GM12878 (cell line): ENCODE results near the gene INSL3. TPM values are rescaled to one million over a fixed set of nuclear protein-coding genes. Genes with fewer than 3 reads are reported as not detected.

Source experiments
- ATAC-seq: fragments of 200-7000 bp; cut with Tn5 transposase; 3 replicates; pipeline ENCODE4 v1.9.1; 2020; ENCODE audit warnings: mild to moderate bottlenecking, moderate library complexity
- BruUV-seq: library from RNA; stranded (reverse); fragments of 400-500 nt; replicated peaks from 2 replicates; lab custom pipeline; 2021; lab: Mats Ljungman, UMichigan
- CTCF ChIA-PET: fragments of 300-600 bp; sonication (Branson Sonifier 250); formaldehyde crosslinking; extraction: SDS; loops from one replicate; lab custom pipeline; 2021; ENCODE audit warnings: inconsistent platforms; lab: Yijun Ruan, JAX
- POLR2A ChIA-PET: fragments of 350-600 bp; formaldehyde crosslinking; extraction: SDS; loops from one replicate; lab custom pipeline; 2021; ENCODE audit warnings: inconsistent platforms; lab: Charles Lee
- RAD21 ChIA-PET: fragments of 300-600 bp; sonication (Branson Sonifier 250); formaldehyde crosslinking; loops from one replicate; lab custom pipeline; 2023; ENCODE audit warnings: antibody characterized with exemption; ENCODE audit not compliant: unreplicated experiment; lab: Charles Lee
- SMC1A ChIA-PET: fragments of 300-600 bp; sonication (Branson Sonifier 250); formaldehyde crosslinking; loops from one replicate; lab custom pipeline; 2023; ENCODE audit not compliant: unreplicated experiment, uncharacterized antibody; lab: Charles Lee
- DNase-seq: peaks from one replicate; pipeline ENCODE4 v3.0.0-alpha.2; 2011; ENCODE audit warnings: low read depth, low spot score
- FAIRE-seq: peaks from 3 replicates; lab custom pipeline; 2011; peaks lifted over from hg19 to GRCh38; lab: Jason Lieb, UNC
- H2AFZ ChIP-seq: 2 replicates; pipeline ENCODE4 v1.6.0; 2011; ENCODE audit warnings: low read depth, low read length, control low read depth; ENCODE audit not compliant: control insufficient read depth
- H3K27ac ChIP-seq: 2 replicates; pipeline ENCODE4 v1.5.1; 2011; ENCODE audit warnings: control low read depth; ENCODE audit not compliant: control insufficient read depth, insufficient read depth
- H3K27me3 ChIP-seq, 2 experiments: replicated peaks in 1 of 2; 2 replicates each; pipeline versions ENCODE4 v1.6.0 to v1.6.1; 2011; ENCODE audit warnings: low read length in 1 of 2; ENCODE audit not compliant: control insufficient read depth in 2 of 2, insufficient read depth in 2 of 2
- H3K36me3 ChIP-seq, 2 experiments: 2 replicates each; pipeline ENCODE4 v1.5.1; 2011; ENCODE audit warnings: low read length in 1 of 2; ENCODE audit not compliant: control insufficient read depth in 2 of 2, insufficient read depth in 2 of 2
- H3K4me1 ChIP-seq: 2 replicates; pipeline ENCODE4 v1.6.1; 2011; ENCODE audit warnings: mild to moderate bottlenecking, low read length, moderate library complexity, mixed read lengths; ENCODE audit not compliant: control insufficient read depth, insufficient read depth
- H3K4me2 ChIP-seq: 2 replicates; pipeline ENCODE4 v1.6.0; 2011; ENCODE audit warnings: control low read depth; ENCODE audit not compliant: control insufficient read depth, insufficient read depth
- H3K4me3 ChIP-seq: fragments of 200-600 bp; sonication (generic); 2 replicates; pipeline ENCODE4 v1.5.1; 2016
- H3K79me2 ChIP-seq: 2 replicates; pipeline ENCODE4 v1.6.0; 2011; ENCODE audit warnings: low read length; ENCODE audit not compliant: control insufficient read depth, insufficient read depth
- H3K9ac ChIP-seq: 2 replicates; pipeline ENCODE4 v1.8.0; 2011; ENCODE audit warnings: low read length, control low read depth, mixed read lengths; ENCODE audit not compliant: control insufficient read depth, insufficient read depth
- H3K9me3 ChIP-seq: replicated peaks from 3 replicates; pipeline ENCODE4 v1.5.1; 2011; ENCODE audit warnings: mild to moderate bottlenecking, low read length; ENCODE audit not compliant: control insufficient read depth, insufficient read depth
- H4K20me1 ChIP-seq: 2 replicates; pipeline ENCODE4 v1.6.0; 2011; ENCODE audit not compliant: control insufficient read depth, insufficient read depth
- CREM ChIP-seq: IDR thresholded peaks from 2 replicates; pipeline ENCODE4 v1.6.1; 2014; ENCODE audit warnings: antibody characterized with exemption, low read depth
- GATAD2B ChIP-seq: fragments of 450-650 bp; conservative IDR thresholded peaks from 2 replicates; pipeline ENCODE4 v1.6.1; 2017; ENCODE audit warnings: low read depth, mild to moderate bottlenecking, moderate library complexity
- MYC ChIP-seq: IDR thresholded peaks from 2 replicates; pipeline ENCODE4 v1.6.1; 2011; ENCODE audit warnings: mild to moderate bottlenecking, low read length, moderate library complexity, inconsistent platforms; ENCODE audit not compliant: insufficient read depth, insufficient replicate concordance, insufficient read length, severe bottlenecking
- SRF ChIP-seq, 2 experiments: IDR thresholded peaks; 2 replicates each; pipeline ENCODE4 v1.6.1; 2011; ENCODE audit warnings: low read depth in 2 of 2, low read length in 2 of 2, mild to moderate bottlenecking in 1 of 2, moderate library complexity in 1 of 2
- ZZZ3 ChIP-seq: IDR thresholded peaks from 2 replicates; pipeline ENCODE4 v1.6.1; 2011; ENCODE audit warnings: low read depth; ENCODE audit not compliant: control insufficient read depth, insufficient read length
- WGBS: methylation state at CpG from one replicate; pipeline ENCODE4 v1.1.6; 2016; ENCODE audit warnings: low lambda C conversion rate; ENCODE audit not compliant: insufficient replicate concordance, insufficient coverage; ENCODE audit errors: missing lambda C conversion rate; 5-methylcytosine and 5-hydroxymethylcytosine counted together
- in situ Hi-C: fragments of 300-500 bp; cut with MboI; formaldehyde crosslinking; loops from 9 replicates; pipeline ENCODE4 v1.14.3; 2018; ENCODE audit warnings: mixed read lengths
- intact Hi-C: fragments of 100-400 bp; cut with micrococcal nuclease; formaldehyde crosslinking; loops from one replicate; pipeline ENCODE4 v1.14.2; 2022; ENCODE audit not compliant: unreplicated experiment
- polyA plus RNA-seq, 11 experiments: library from polyadenylated mRNA; depleted of rRNA in 4 of 11; unstranded in 6 of 11; stranded (reverse) in 5 of 11; fragments of >200 nt; fragmentation: Nextera tagmentation in 4 of 11; fragmentation: Illumina TruSeq in 1 of 11; extraction: Ambion mirVana in 4 of 11; extraction: Trizol in 1 of 11; gene quantifications; 1 replicate in 1 of 11; 2 replicates in 10 of 11; pipeline versions ENCODE4 v1.2.1 to v1.2.3, GENCODE V29; 2011 to 2016; ENCODE audit warnings: inconsistent platforms in 2 of 11, missing spikeins in 2 of 11, low read depth in 1 of 11
- total RNA-seq, 4 experiments: library from RNA; depleted of rRNA in 3 of 4; stranded (reverse); fragments of >200 nt in 3 of 4; fragmentation: Illumina TruSeq in 1 of 4; extraction: Trizol in 1 of 4; gene quantifications; 2 replicates each; pipeline versions ENCODE4 v1.2.1 to v1.2.3, GENCODE V29; 2013 to 2021
- TF ChIP-seq, protein P1 (sequence below): fragments of 450-650 bp; IDR thresholded peaks from 2 replicates; pipeline ENCODE4 v1.6.1; 2017; ENCODE audit warnings: low read depth, mild to moderate bottlenecking, moderate library complexity
- TF ChIP-seq, protein P2 (sequence below): fragments of 450-650 bp; IDR thresholded peaks from 2 replicates; pipeline ENCODE4 v1.6.1; 2014; ENCODE audit warnings: mild to moderate bottlenecking
- TF ChIP-seq, protein P3 (sequence below): IDR thresholded peaks from 2 replicates; pipeline ENCODE4 v1.6.1; 2012; ENCODE audit warnings: low read length, inconsistent platforms

INSL3 gene
- total and polyA plus RNA-seq, 10 of the 15 experiments (the other 5 are each of a cell fraction or from before 2014, with no cell fraction given): 0.27 to 1.9 (median 0.70) TPM

DNA sequence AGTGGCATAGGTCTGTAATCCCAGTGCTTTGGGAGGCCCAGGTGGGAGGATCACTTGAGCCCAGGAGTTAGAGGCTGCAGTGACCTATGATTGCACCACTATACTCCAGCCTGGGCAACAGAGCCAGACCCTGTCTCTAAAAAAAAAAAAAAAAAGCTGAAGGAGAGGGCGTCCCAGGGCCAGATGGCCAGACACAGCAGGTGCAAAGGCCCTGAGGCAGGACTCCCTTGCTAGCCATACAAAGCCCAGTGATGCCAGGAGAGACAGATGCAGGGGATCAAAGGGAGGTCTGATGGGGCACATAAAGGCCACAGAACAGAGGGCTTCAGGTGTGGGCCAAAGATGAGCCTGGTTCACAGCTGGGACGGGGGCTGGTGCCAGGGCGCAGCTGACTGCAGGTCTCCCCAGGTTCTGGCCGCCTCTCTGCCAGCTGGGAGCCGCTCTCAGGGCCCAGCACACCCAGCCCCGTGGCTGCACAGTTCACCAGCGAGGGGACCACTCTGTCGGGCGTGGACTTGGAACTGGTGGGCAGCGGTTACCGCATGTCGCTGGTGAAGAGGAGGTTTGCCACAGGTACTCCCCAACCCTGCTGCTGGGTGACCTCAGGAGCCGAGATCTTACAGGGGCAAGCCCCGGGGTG, 33.9 kb downstream of the INSL3 start:
- H3K27ac ChIP-seq: no peak overlapping the region
- DNase-seq: no peak
- ChIA-PET RAD21 (no interaction called here), SMC1A (no interaction called here), POLR2A (interaction anchor here (0.6 kb wide), 1 partner anchor 94 kb away, joined by 6 read pairs; no protein-coding TSS in a partner anchor), CTCF (interaction anchor here (2.4 kb wide), 1 partner anchor 346 kb away, joined by 6 read pairs; no protein-coding TSS in a partner anchor)
- FAIRE-seq: no peak
- 98% methylated on average over 12 of the region's 14 CpGs for WGBS
- no peaks in the 10 kb centered on the region for H3K9me3 ChIP-seq
- H3K27me3 ChIP-seq: no peaks in the 10 kb centered on the region
- no peaks in the 10 kb centered on the region for H3K79me2 ChIP-seq
- no peak overlapping the region for H3K4me3 ChIP-seq
- no peak for ATAC-seq
- intact Hi-C loops: loop anchor here (10.0 kb wide), 1 partner anchor 147 kb away; the partner anchor contains the start of gene CCDC124
- in situ Hi-C loops: no loop called here
- TF ChIP-seq GATAD2B (no peak), CREM (no peak), SRF (IDR thresholded peaks at IDR 0.05; ENCODE audit: low read depth in 2 of 2, low read length in 2 of 2) (no peak), ZZZ3 (no peak), MYC (no peak)
- TF ChIP-seq, protein P1, sequence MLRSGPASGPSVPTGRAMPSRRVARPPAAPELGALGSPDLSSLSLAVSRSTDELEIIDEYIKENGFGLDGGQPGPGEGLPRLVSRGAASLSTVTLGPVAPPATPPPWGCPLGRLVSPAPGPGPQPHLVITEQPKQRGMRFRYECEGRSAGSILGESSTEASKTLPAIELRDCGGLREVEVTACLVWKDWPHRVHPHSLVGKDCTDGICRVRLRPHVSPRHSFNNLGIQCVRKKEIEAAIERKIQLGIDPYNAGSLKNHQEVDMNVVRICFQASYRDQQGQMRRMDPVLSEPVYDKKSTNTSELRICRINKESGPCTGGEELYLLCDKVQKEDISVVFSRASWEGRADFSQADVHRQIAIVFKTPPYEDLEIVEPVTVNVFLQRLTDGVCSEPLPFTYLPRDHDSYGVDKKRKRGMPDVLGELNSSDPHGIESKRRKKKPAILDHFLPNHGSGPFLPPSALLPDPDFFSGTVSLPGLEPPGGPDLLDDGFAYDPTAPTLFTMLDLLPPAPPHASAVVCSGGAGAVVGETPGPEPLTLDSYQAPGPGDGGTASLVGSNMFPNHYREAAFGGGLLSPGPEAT: no peak
- TF ChIP-seq, protein P2, sequence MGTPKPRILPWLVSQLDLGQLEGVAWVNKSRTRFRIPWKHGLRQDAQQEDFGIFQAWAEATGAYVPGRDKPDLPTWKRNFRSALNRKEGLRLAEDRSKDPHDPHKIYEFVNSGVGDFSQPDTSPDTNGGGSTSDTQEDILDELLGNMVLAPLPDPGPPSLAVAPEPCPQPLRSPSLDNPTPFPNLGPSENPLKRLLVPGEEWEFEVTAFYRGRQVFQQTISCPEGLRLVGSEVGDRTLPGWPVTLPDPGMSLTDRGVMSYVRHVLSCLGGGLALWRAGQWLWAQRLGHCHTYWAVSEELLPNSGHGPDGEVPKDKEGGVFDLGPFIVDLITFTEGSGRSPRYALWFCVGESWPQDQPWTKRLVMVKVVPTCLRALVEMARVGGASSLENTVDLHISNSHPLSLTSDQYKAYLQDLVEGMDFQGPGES: no peak
- TF ChIP-seq, protein P3, sequence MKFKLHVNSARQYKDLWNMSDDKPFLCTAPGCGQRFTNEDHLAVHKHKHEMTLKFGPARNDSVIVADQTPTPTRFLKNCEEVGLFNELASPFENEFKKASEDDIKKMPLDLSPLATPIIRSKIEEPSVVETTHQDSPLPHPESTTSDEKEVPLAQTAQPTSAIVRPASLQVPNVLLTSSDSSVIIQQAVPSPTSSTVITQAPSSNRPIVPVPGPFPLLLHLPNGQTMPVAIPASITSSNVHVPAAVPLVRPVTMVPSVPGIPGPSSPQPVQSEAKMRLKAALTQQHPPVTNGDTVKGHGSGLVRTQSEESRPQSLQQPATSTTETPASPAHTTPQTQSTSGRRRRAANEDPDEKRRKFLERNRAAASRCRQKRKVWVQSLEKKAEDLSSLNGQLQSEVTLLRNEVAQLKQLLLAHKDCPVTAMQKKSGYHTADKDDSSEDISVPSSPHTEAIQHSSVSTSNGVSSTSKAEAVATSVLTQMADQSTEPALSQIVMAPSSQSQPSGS: no peak
- peaks cover 4 to 6% of the 10 kb centered on the region in 2 experiments; a peak in 3 of 4 replicates for H3K36me3 ChIP-seq
- BruUV-seq: no TSS peak
- no peak overlapping the region for H3K9ac ChIP-seq
- H4K20me1 ChIP-seq: no peaks in the 10 kb centered on the region
- H2AFZ ChIP-seq: no peak overlapping the region
- no peaks in the 10 kb centered on the region for H3K4me1 ChIP-seq
- H3K4me2 ChIP-seq: no peak overlapping the region
